ENCODE results near the gene C1QBP.
"Not testable (repeated sequence)": the region's sequence is repeated elsewhere in the genome, so short reads cannot be mapped to it uniquely, and the experiment has no call there.

- TF ChIP-seq, protein P1, sequence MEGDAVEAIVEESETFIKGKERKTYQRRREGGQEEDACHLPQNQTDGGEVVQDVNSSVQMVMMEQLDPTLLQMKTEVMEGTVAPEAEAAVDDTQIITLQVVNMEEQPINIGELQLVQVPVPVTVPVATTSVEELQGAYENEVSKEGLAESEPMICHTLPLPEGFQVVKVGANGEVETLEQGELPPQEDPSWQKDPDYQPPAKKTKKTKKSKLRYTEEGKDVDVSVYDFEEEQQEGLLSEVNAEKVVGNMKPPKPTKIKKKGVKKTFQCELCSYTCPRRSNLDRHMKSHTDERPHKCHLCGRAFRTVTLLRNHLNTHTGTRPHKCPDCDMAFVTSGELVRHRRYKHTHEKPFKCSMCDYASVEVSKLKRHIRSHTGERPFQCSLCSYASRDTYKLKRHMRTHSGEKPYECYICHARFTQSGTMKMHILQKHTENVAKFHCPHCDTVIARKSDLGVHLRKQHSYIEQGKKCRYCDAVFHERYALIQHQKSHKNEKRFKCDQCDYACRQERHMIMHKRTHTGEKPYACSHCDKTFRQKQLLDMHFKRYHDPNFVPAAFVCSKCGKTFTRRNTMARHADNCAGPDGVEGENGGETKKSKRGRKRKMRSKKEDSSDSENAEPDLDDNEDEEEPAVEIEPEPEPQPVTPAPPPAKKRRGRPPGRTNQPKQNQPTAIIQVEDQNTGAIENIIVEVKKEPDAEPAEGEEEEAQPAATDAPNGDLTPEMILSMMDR (IDR thresholded peaks at IDR 0.05; ENCODE audit: control extremely low read depth in 1 of 3, insufficient read depth in 1 of 3, low read depth in 1 of 3, low read length in 3 of 3), result peak; percentile 14 to 58 (median 28); a peak in 2 of 4 replicates
- TF ChIP-seq, protein P2, sequence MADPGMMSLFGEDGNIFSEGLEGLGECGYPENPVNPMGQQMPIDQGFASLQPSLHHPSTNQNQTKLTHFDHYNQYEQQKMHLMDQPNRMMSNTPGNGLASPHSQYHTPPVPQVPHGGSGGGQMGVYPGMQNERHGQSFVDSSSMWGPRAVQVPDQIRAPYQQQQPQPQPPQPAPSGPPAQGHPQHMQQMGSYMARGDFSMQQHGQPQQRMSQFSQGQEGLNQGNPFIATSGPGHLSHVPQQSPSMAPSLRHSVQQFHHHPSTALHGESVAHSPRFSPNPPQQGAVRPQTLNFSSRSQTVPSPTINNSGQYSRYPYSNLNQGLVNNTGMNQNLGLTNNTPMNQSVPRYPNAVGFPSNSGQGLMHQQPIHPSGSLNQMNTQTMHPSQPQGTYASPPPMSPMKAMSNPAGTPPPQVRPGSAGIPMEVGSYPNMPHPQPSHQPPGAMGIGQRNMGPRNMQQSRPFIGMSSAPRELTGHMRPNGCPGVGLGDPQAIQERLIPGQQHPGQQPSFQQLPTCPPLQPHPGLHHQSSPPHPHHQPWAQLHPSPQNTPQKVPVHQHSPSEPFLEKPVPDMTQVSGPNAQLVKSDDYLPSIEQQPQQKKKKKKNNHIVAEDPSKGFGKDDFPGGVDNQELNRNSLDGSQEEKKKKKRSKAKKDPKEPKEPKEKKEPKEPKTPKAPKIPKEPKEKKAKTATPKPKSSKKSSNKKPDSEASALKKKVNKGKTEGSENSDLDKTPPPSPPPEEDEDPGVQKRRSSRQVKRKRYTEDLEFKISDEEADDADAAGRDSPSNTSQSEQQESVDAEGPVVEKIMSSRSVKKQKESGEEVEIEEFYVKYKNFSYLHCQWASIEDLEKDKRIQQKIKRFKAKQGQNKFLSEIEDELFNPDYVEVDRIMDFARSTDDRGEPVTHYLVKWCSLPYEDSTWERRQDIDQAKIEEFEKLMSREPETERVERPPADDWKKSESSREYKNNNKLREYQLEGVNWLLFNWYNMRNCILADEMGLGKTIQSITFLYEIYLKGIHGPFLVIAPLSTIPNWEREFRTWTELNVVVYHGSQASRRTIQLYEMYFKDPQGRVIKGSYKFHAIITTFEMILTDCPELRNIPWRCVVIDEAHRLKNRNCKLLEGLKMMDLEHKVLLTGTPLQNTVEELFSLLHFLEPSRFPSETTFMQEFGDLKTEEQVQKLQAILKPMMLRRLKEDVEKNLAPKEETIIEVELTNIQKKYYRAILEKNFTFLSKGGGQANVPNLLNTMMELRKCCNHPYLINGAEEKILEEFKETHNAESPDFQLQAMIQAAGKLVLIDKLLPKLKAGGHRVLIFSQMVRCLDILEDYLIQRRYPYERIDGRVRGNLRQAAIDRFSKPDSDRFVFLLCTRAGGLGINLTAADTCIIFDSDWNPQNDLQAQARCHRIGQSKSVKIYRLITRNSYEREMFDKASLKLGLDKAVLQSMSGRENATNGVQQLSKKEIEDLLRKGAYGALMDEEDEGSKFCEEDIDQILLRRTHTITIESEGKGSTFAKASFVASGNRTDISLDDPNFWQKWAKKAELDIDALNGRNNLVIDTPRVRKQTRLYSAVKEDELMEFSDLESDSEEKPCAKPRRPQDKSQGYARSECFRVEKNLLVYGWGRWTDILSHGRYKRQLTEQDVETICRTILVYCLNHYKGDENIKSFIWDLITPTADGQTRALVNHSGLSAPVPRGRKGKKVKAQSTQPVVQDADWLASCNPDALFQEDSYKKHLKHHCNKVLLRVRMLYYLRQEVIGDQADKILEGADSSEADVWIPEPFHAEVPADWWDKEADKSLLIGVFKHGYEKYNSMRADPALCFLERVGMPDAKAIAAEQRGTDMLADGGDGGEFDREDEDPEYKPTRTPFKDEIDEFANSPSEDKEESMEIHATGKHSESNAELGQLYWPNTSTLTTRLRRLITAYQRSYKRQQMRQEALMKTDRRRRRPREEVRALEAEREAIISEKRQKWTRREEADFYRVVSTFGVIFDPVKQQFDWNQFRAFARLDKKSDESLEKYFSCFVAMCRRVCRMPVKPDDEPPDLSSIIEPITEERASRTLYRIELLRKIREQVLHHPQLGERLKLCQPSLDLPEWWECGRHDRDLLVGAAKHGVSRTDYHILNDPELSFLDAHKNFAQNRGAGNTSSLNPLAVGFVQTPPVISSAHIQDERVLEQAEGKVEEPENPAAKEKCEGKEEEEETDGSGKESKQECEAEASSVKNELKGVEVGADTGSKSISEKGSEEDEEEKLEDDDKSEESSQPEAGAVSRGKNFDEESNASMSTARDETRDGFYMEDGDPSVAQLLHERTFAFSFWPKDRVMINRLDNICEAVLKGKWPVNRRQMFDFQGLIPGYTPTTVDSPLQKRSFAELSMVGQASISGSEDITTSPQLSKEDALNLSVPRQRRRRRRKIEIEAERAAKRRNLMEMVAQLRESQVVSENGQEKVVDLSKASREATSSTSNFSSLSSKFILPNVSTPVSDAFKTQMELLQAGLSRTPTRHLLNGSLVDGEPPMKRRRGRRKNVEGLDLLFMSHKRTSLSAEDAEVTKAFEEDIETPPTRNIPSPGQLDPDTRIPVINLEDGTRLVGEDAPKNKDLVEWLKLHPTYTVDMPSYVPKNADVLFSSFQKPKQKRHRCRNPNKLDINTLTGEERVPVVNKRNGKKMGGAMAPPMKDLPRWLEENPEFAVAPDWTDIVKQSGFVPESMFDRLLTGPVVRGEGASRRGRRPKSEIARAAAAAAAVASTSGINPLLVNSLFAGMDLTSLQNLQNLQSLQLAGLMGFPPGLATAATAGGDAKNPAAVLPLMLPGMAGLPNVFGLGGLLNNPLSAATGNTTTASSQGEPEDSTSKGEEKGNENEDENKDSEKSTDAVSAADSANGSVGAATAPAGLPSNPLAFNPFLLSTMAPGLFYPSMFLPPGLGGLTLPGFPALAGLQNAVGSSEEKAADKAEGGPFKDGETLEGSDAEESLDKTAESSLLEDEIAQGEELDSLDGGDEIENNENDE (IDR thresholded peaks at IDR 0.05; ENCODE audit: insufficient replicate concordance, low read length), result not testable (repeated sequence)
- TF ChIP-seq POLR2A (IDR thresholded peaks at IDR 0.05; ENCODE audit: control extremely low read depth in 1 of 2, low read depth in 2 of 2, low read length in 2 of 2); JUND (IDR thresholded peaks at IDR 0.05; ENCODE audit: low read length); SIX5 (IDR thresholded peaks at IDR 0.05; ENCODE audit: low read depth, low read length); KDM4A (IDR thresholded peaks at IDR 0.05; ENCODE audit: low read depth, low read length, severe bottlenecking); HDAC2 (IDR thresholded peaks at IDR 0.05; ENCODE audit: borderline replicate concordance in 1 of 2, low read depth in 2 of 2, low read length in 2 of 2); FOSL1 (IDR thresholded peaks at IDR 0.05; ENCODE audit: insufficient read depth, low read depth, low read length); EP300 (IDR thresholded peaks at IDR 0.05; ENCODE audit: borderline replicate concordance in 1 of 2, low read depth in 2 of 2, low read length in 2 of 2); PHF8 (conservative IDR thresholded peaks at IDR 0.05; ENCODE audit: low read depth, low read length); BACH1 (IDR thresholded peaks at IDR 0.05; ENCODE audit: low read length): not testable (repeated sequence)
- 0 out of 2 replicates have a peak, but pooled peaks have one; percentile 2 for TF ChIP-seq POLR2AphosphoS5 (IDR thresholded peaks at IDR 0.05; ENCODE audit: low read depth, low read length)
- TF ChIP-seq RAD21 (IDR thresholded peaks at IDR 0.05 in 1 of 2, conservative IDR thresholded peaks at IDR 0.05 in 1 of 2; ENCODE audit: low read depth in 2 of 2, low read length in 2 of 2), result peak in 1 of 2 experiments; percentile 9; a peak in 1 of 4 replicates
These were observed 7.7 kb downstream of the C1QBP start for GRCh38 chr17:5431234-5431633.

Measured in H1 (cell line).